HepG2 (cell line): ENCODE results near the gene ACAD11. TPM values are rescaled to one million over a fixed set of nuclear protein-coding genes. Genes with fewer than 3 reads are reported as not detected.

Experiments used
- ATAC-seq: fragments of 200-7000 bp; cut with Tn5 transposase; 3 replicates; pipeline ENCODE4 v1.9.1; 2020; ENCODE audit warnings: mild to moderate bottlenecking, moderate library complexity
- BruUV-seq: library from RNA; stranded (reverse); fragments of 400-500 nt; replicated peaks from 2 replicates; lab custom pipeline; 2021; lab: Mats Ljungman, UMichigan
- CTCF ChIA-PET: fragments of 300-600 bp; formaldehyde crosslinking; extraction: SDS; loops from one replicate; lab custom pipeline; 2021; ENCODE audit warnings: low total read pairs, inconsistent platforms, low intra/inter-chr PET ratio; lab: Yijun Ruan, JAX
- POLR2A ChIA-PET: fragments of 350-600 bp; sonication (Branson Sonifier 250); formaldehyde crosslinking; loops from one replicate; lab custom pipeline; 2020; ENCODE audit warnings: antibody characterized with exemption, inconsistent platforms; lab: Yijun Ruan, JAX
- DNase-seq: peaks from one replicate; pipeline ENCODE4 v3.0.0-alpha.2; 2015; ENCODE audit warnings: low spot score
- FAIRE-seq: peaks from 3 replicates; lab custom pipeline; 2011; peaks lifted over from hg19 to GRCh38; lab: Jason Lieb, UNC
- H2AFZ ChIP-seq: one replicate; pipeline ENCODE4 v1.6.1; 2011; ENCODE audit warnings: low read length, inconsistent platforms
- H3K27ac ChIP-seq: fragments of 300-600 bp; 3 replicates; pipeline ENCODE4 v1.8.0; 2011; ENCODE audit warnings: mixed run types, mild to moderate bottlenecking, mixed read lengths, low read length, inconsistent platforms; ENCODE audit not compliant: insufficient read depth; ENCODE audit errors: extremely low read length
- H3K27me3 ChIP-seq, 2 experiments: fragments of 200-600 bp in 1 of 2; 2 replicates in 1 of 2; 3 replicates in 1 of 2; pipeline versions ENCODE4 v1.6.0 to v1.8.0; 2011; ENCODE audit warnings: low read length in 2 of 2, mild to moderate bottlenecking in 2 of 2, moderate library complexity in 2 of 2, inconsistent platforms in 1 of 2; ENCODE audit not compliant: insufficient read depth in 2 of 2, control insufficient read depth in 1 of 2
- H3K36me3 ChIP-seq, 2 experiments: fragments of 200-600 bp in 1 of 2; replicated peaks in 1 of 2; 2 replicates in 1 of 2; 3 replicates in 1 of 2; pipeline versions ENCODE4 v1.5.1 to v1.8.0; 2011; ENCODE audit warnings: low read length in 2 of 2, inconsistent platforms in 1 of 2; ENCODE audit not compliant: insufficient read depth in 2 of 2, control insufficient read depth in 1 of 2
- H3K4me1 ChIP-seq: 2 replicates; pipeline ENCODE4 v1.5.1; 2012; ENCODE audit warnings: low read length, inconsistent platforms; ENCODE audit not compliant: insufficient read depth
- H3K4me2 ChIP-seq: 2 replicates; pipeline ENCODE4 v1.6.0; 2011; ENCODE audit warnings: low read depth, low read length, inconsistent platforms
- H3K4me3 ChIP-seq, 3 experiments: fragments of 200-600 bp in 1 of 3; sonication (generic), shearing (Covaris generic) in 1 of 3; replicated peaks in 1 of 3; 2 replicates each; pipeline ENCODE4 v1.5.1; 2011 to 2016; ENCODE audit warnings: low read length in 3 of 3, inconsistent platforms in 2 of 3, low read depth in 2 of 3, mild to moderate bottlenecking in 2 of 3, control low read depth in 1 of 3, mixed read lengths in 1 of 3; ENCODE audit not compliant: insufficient read depth in 1 of 3
- H3K79me2 ChIP-seq: one replicate; pipeline ENCODE4 v1.6.1; 2011; ENCODE audit warnings: low read length, inconsistent platforms; ENCODE audit not compliant: insufficient read depth
- H3K9ac ChIP-seq: 2 replicates; pipeline ENCODE4 v1.6.0; 2011; ENCODE audit warnings: mild to moderate bottlenecking, low read depth, low read length, inconsistent platforms; ENCODE audit not compliant: insufficient read depth
- H3K9me3 ChIP-seq: 2 replicates; pipeline ENCODE4 v1.5.1; 2012; ENCODE audit warnings: mild to moderate bottlenecking, low read length
- H4K20me1 ChIP-seq: 2 replicates; pipeline ENCODE4 v1.6.0; 2011; ENCODE audit warnings: inconsistent platforms, mild to moderate bottlenecking, low read length, moderate library complexity; ENCODE audit not compliant: insufficient read depth
- EHMT2 ChIP-seq: fragments of 200-600 bp; sonication (generic); IDR thresholded peaks from 2 replicates; pipeline ENCODE4 v1.7.0; 2017; ENCODE audit warnings: antibody characterized with exemption, low read depth, low read length, borderline replicate concordance
- GZF1 ChIP-seq: sonication (generic); formaldehyde crosslinking; IDR thresholded peaks from 2 replicates; pipeline ENCODE4 v1.5.1; 2020; ENCODE audit warnings: mild to moderate bottlenecking, missing genetic modification reagents
- HDAC1 ChIP-seq: sonication (generic); formaldehyde crosslinking; IDR thresholded peaks from 2 replicates; pipeline ENCODE4 v1.5.1; 2020; ENCODE audit warnings: mild to moderate bottlenecking, missing genetic modification reagents
- HDAC2 ChIP-seq: sonication (generic); formaldehyde crosslinking; IDR thresholded peaks from 2 replicates; pipeline ENCODE4 v1.4.0; 2020; ENCODE audit warnings: missing genetic modification reagents
- KLF9 ChIP-seq: IDR thresholded peaks from 2 replicates; pipeline ENCODE4 v1.6.1; 2016; ENCODE audit warnings: low read depth
- MEIS1 ChIP-seq: sonication (generic); formaldehyde crosslinking; IDR thresholded peaks from 2 replicates; pipeline ENCODE4 v1.9.0; 2021; ENCODE audit warnings: mild to moderate bottlenecking, missing genetic modification reagents, moderate library complexity, borderline replicate concordance
- REL ChIP-seq: sonication (generic); formaldehyde crosslinking; conservative IDR thresholded peaks from 2 replicates; pipeline ENCODE4 v1.8.0; 2022; ENCODE audit warnings: mild to moderate bottlenecking, missing genetic modification reagents, moderate library complexity
- RFXAP ChIP-seq: sonication (generic); formaldehyde crosslinking; IDR thresholded peaks from 2 replicates; pipeline ENCODE4 v1.4.0; 2020; ENCODE audit warnings: missing genetic modification reagents, borderline replicate concordance
- RORA ChIP-seq: sonication (generic); formaldehyde crosslinking; IDR thresholded peaks from 2 replicates; pipeline ENCODE4 v1.5.0; 2020; ENCODE audit warnings: mild to moderate bottlenecking, missing genetic modification reagents, moderate library complexity
- SIN3A ChIP-seq: IDR thresholded peaks from 2 replicates; pipeline ENCODE4 v1.6.1; 2011; ENCODE audit warnings: low read depth, mild to moderate bottlenecking, control low read depth, low read length, borderline replicate concordance
- THYN1 ChIP-seq: sonication (generic); formaldehyde crosslinking; IDR thresholded peaks from 2 replicates; pipeline ENCODE4 v1.8.1; 2023; ENCODE audit warnings: low read depth, mild to moderate bottlenecking, moderate library complexity, missing genetic modification reagents, borderline replicate concordance
- TRAFD1 ChIP-seq: sonication (generic); formaldehyde crosslinking; IDR thresholded peaks from 2 replicates; pipeline ENCODE4 v1.5.1; 2020; ENCODE audit warnings: missing genetic modification reagents, mild to moderate bottlenecking, borderline replicate concordance
- ZFY ChIP-seq: sonication (generic); formaldehyde crosslinking; IDR thresholded peaks from 2 replicates; pipeline ENCODE4 v1.4.0; 2020; ENCODE audit warnings: missing genetic modification reagents
- ZNF33A ChIP-seq: sonication (generic); formaldehyde crosslinking; IDR thresholded peaks from 2 replicates; pipeline ENCODE4 v1.5.1; 2020; ENCODE audit warnings: missing genetic modification reagents, mild to moderate bottlenecking, moderate library complexity, borderline replicate concordance
- ZNF430 ChIP-seq: sonication (generic); formaldehyde crosslinking; IDR thresholded peaks from 2 replicates; pipeline ENCODE4 v1.9.0; 2021; ENCODE audit warnings: mild to moderate bottlenecking, missing genetic modification reagents
- ZNF670 ChIP-seq: sonication (generic); formaldehyde crosslinking; IDR thresholded peaks from 2 replicates; pipeline ENCODE4 v1.8.0; 2022; ENCODE audit warnings: mild to moderate bottlenecking, missing genetic modification reagents, borderline replicate concordance
- ZNF703 ChIP-seq: sonication (generic); formaldehyde crosslinking; IDR thresholded peaks from 2 replicates; pipeline ENCODE4 v1.5.1; 2020; ENCODE audit warnings: missing genetic modification reagents, mild to moderate bottlenecking, moderate library complexity, borderline replicate concordance
- ZNF891 ChIP-seq: sonication (generic); formaldehyde crosslinking; IDR thresholded peaks from 2 replicates; pipeline ENCODE4 v1.5.0; 2020; ENCODE audit warnings: mild to moderate bottlenecking, missing genetic modification reagents
- WGBS: methylation state at CpG from one replicate; pipeline ENCODE4 v1.1.6; 2017; ENCODE audit warnings: low lambda C conversion rate; 5-methylcytosine and 5-hydroxymethylcytosine counted together
- in situ Hi-C: cut with HindIII; loops from 2 replicates; pipeline ENCODE4 v1.10.0; 2017; ENCODE audit warnings: low pct_unique_long_range_greater_than_20kb; ENCODE audit not compliant: extremely low pct_ligation_motif_present
- intact Hi-C: fragments of 100-400 bp; cut with micrococcal nuclease; formaldehyde crosslinking; loops from one replicate; pipeline ENCODE4 v1.10.0; 2022; ENCODE audit not compliant: unreplicated experiment
- polyA plus RNA-seq, 8 experiments: library from polyadenylated mRNA; depleted of rRNA in 3 of 8; stranded (reverse) in 7 of 8; unstranded in 1 of 8; fragments of >200 nt; fragmentation: Illumina TruSeq in 4 of 8; extraction: Trizol in 4 of 8; gene quantifications; 2 replicates each; pipeline versions ENCODE4 v1.2.1 to v1.2.3, GENCODE V29; 2011 to 2016; ENCODE audit warnings: low read depth in 4 of 8, missing spikeins in 1 of 8, mixed read lengths in 1 of 8; ENCODE audit not compliant: insufficient read depth in 1 of 8
- total RNA-seq, 5 experiments: library from RNA; depleted of rRNA; stranded (reverse); fragments of >200 nt; fragmentation: Illumina TruSeq; extraction: Trizol; gene quantifications; 2 replicates each; pipeline ENCODE4 v1.2.3, GENCODE V29; 2016; ENCODE audit warnings: low read depth in 1 of 5

Gene ACAD11
- total and polyA plus RNA-seq, 2 of the 13 experiments (the other 11 are each of a cell fraction or from before 2014, with no cell fraction given) = 30.6 to 56.9 TPM

- H3K9me3 ChIP-seq = no peaks in the 10 kb centered on the region
- H3K27me3 ChIP-seq = no peaks in the 10 kb centered on the region
- H4K20me1 ChIP-seq = no peaks in the 10 kb centered on the region
- ChIA-PET CTCF (no interaction called here), POLR2A (no interaction called here)
- H3K36me3 ChIP-seq = peaks cover 22 to 59% of the 10 kb centered on the region in 2 experiments
- 85% methylated on average over 4 of the region's 4 CpGs for WGBS
- no peaks in the 10 kb centered on the region for H3K79me2 ChIP-seq
- H3K4me3 ChIP-seq = no peak overlapping the region
- DNase-seq (no peak), FAIRE-seq (no peak), ATAC-seq (no peak)
- TF ChIP-seq HDAC2 (CRISPR knock-in tag) = no peak
- no peak for TF ChIP-seq KLF9 (CRISPR knock-in tag)
- TF ChIP-seq REL (CRISPR knock-in tag) = no peak
- no peak for TF ChIP-seq ZNF891
- no peak for TF ChIP-seq ZFY
- no peak for TF ChIP-seq SIN3A
- no peak for TF ChIP-seq HDAC1 (CRISPR knock-in tag)
- no peak for TF ChIP-seq EHMT2
- TF ChIP-seq ZNF33A = no peak
- no TSS peak for BruUV-seq
- no peak overlapping the region for H3K4me2 ChIP-seq
- H2AFZ ChIP-seq = no peak overlapping the region
- in situ Hi-C loops = no loop called here
- H3K4me1 ChIP-seq = no peaks in the 10 kb centered on the region
- no peak overlapping the region for H3K9ac ChIP-seq
- no peak overlapping the region for H3K27ac ChIP-seq
- intact Hi-C loops = no loop called here
These were observed 30.4 kb upstream of the ACAD11 start for GRCh38 chr3:132690040-132690439.

GRCh38 chr3:132682201-132682600 is 22.6 kb upstream of the ACAD11 start:
- FAIRE-seq (no peak), DNase-seq (no peak), ATAC-seq (no peak)
- intact Hi-C loops = no loop called here
- in situ Hi-C loops = no loop called here
- CTCF ChIA-PET = no interaction called here
- no peak overlapping the region for H3K4me3 ChIP-seq
- no peak overlapping the region for H3K27ac ChIP-seq
- H3K36me3 ChIP-seq = peaks cover 6 to 35% of the 10 kb centered on the region in 2 experiments
- H3K4me1 ChIP-seq = no peaks in the 10 kb centered on the region
- no peaks in the 10 kb centered on the region for H3K27me3 ChIP-seq
- no peaks in the 10 kb centered on the region for H4K20me1 ChIP-seq
- no peak overlapping the region for H3K4me2 ChIP-seq
- H3K79me2 ChIP-seq = no peaks in the 10 kb centered on the region
- no peak overlapping the region for H3K9ac ChIP-seq
- H3K9me3 ChIP-seq = no peaks in the 10 kb centered on the region
- H2AFZ ChIP-seq = no peak overlapping the region
- no TSS peak for BruUV-seq
- POLR2A ChIA-PET = interaction anchor here (1.0 to 1.3 kb wide), 2 partner anchors 21 to 24 kb away, joined by 3 to 5 read pairs; partner anchors contain the start of gene UBA5
- TF ChIP-seq THYN1 = no peak
- no peak for TF ChIP-seq MEIS1
- no peak for TF ChIP-seq GZF1
- TF ChIP-seq ZNF703 (CRISPR knock-in tag) = no peak
- no peak for TF ChIP-seq ZNF670 (CRISPR knock-in tag)
- no peak for TF ChIP-seq RFXAP
- no peak for TF ChIP-seq ZNF430 (CRISPR knock-in tag)
- no peak for TF ChIP-seq RORA
- TF ChIP-seq TRAFD1 (CRISPR knock-in tag) = no peak
